H1 (cell line): ENCODE results near the gene COL4A1. TPM values are rescaled to one million over a fixed set of nuclear protein-coding genes. Genes with fewer than 3 reads are reported as not detected.

ENCODE experiments used
- CHD2 ChIP-seq: IDR thresholded peaks from 2 replicates; pipeline ENCODE4 v1.6.1; 2012; ENCODE audit warnings: low read length, improper control_type of control experiment
- FOSL1 ChIP-seq: IDR thresholded peaks from 2 replicates; pipeline ENCODE4 v1.6.1; 2011; ENCODE audit warnings: mild to moderate bottlenecking, low read depth, low read length, moderate library complexity; ENCODE audit not compliant: insufficient read depth
- GTF2F1 ChIP-seq: IDR thresholded peaks from 2 replicates; pipeline ENCODE4 v1.6.1; 2012; ENCODE audit warnings: low read depth, low read length, improper control_type of control experiment, borderline replicate concordance
- RBBP5 ChIP-seq: IDR thresholded peaks from 2 replicates; pipeline ENCODE4 v1.7.1; 2012; ENCODE audit warnings: low read depth, mild to moderate bottlenecking, inconsistent platforms, low read length, moderate library complexity, borderline replicate concordance
- RNF2 ChIP-seq: fragments of 200-900, 300-1000 bp; sonication (generic); IDR thresholded peaks from 2 replicates; pipeline ENCODE4 v1.7.1; 2016; ENCODE audit warnings: borderline replicate concordance, low read depth, mild to moderate bottlenecking, antibody characterized with exemption, low read length; ENCODE audit not compliant: poor library complexity, severe bottlenecking; ENCODE audit errors: missing control alignments
- TAF7 ChIP-seq: optimal IDR thresholded peaks from 2 replicates; pipeline ENCODE3; 2011; ENCODE audit warnings: low read depth, mild to moderate bottlenecking, inconsistent platforms, low read length, moderate library complexity, borderline replicate concordance
- polyA plus RNA-seq, 7 experiments: library from polyadenylated mRNA; depleted of rRNA in 3 of 7; stranded (reverse) in 5 of 7; unstranded in 2 of 7; fragments of >200 nt in 5 of 7; fragments of 200-250 nt in 2 of 7; gene quantifications; 1 replicate in 5 of 7; 2 replicates in 1 of 7; 4 replicates in 1 of 7; pipeline versions ENCODE4 v1.2.1 to v1.2.3, GENCODE V29; 2011 to 2013; ENCODE audit warnings: missing spikeins in 2 of 7, mixed read lengths in 2 of 7
- total RNA-seq: library from RNA; stranded (reverse); fragmentation: NEBNext Ultra II Directional; extraction: Animal tissue kit (Norgen Biotek cat#: 25700); gene quantifications from 2 replicates; pipeline ENCODE4 v1.2.1, GENCODE V29; 2021
- TF ChIP-seq, protein P1 (sequence below): fragments of 300-600 bp; sonication (generic); IDR thresholded peaks from 2 replicates; pipeline ENCODE4 v1.7.1; 2012; ENCODE audit warnings: low read length, moderate library complexity, mild to moderate bottlenecking, inconsistent platforms; ENCODE audit not compliant: insufficient replicate concordance

COL4A1 gene
- total and polyA plus RNA-seq, 2 of the 8 experiments (the other 6 are each of a cell fraction or from before 2014, with no cell fraction given): 30.7 to 82.0 TPM

DNA sequence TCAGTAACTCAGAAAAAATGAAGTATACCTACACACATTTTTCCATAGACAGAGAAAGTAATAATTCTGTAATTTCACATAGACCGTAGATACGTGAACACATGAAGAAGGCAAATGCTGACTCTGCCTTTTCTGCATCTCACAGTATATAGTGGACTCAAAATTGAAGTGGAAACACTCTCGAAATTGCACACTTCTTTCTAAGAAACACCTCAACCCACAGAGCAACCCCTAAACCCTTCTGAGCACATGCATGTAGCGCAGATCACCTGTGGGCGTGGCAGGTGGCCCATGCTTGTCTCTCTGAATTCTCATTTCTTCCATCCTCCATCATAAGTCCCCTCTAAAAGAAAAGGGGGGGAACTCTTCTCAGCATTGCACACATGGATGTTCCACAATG, 34.7 kb downstream of the COL4A1 start (continued):
- TF ChIP-seq, protein P1, sequence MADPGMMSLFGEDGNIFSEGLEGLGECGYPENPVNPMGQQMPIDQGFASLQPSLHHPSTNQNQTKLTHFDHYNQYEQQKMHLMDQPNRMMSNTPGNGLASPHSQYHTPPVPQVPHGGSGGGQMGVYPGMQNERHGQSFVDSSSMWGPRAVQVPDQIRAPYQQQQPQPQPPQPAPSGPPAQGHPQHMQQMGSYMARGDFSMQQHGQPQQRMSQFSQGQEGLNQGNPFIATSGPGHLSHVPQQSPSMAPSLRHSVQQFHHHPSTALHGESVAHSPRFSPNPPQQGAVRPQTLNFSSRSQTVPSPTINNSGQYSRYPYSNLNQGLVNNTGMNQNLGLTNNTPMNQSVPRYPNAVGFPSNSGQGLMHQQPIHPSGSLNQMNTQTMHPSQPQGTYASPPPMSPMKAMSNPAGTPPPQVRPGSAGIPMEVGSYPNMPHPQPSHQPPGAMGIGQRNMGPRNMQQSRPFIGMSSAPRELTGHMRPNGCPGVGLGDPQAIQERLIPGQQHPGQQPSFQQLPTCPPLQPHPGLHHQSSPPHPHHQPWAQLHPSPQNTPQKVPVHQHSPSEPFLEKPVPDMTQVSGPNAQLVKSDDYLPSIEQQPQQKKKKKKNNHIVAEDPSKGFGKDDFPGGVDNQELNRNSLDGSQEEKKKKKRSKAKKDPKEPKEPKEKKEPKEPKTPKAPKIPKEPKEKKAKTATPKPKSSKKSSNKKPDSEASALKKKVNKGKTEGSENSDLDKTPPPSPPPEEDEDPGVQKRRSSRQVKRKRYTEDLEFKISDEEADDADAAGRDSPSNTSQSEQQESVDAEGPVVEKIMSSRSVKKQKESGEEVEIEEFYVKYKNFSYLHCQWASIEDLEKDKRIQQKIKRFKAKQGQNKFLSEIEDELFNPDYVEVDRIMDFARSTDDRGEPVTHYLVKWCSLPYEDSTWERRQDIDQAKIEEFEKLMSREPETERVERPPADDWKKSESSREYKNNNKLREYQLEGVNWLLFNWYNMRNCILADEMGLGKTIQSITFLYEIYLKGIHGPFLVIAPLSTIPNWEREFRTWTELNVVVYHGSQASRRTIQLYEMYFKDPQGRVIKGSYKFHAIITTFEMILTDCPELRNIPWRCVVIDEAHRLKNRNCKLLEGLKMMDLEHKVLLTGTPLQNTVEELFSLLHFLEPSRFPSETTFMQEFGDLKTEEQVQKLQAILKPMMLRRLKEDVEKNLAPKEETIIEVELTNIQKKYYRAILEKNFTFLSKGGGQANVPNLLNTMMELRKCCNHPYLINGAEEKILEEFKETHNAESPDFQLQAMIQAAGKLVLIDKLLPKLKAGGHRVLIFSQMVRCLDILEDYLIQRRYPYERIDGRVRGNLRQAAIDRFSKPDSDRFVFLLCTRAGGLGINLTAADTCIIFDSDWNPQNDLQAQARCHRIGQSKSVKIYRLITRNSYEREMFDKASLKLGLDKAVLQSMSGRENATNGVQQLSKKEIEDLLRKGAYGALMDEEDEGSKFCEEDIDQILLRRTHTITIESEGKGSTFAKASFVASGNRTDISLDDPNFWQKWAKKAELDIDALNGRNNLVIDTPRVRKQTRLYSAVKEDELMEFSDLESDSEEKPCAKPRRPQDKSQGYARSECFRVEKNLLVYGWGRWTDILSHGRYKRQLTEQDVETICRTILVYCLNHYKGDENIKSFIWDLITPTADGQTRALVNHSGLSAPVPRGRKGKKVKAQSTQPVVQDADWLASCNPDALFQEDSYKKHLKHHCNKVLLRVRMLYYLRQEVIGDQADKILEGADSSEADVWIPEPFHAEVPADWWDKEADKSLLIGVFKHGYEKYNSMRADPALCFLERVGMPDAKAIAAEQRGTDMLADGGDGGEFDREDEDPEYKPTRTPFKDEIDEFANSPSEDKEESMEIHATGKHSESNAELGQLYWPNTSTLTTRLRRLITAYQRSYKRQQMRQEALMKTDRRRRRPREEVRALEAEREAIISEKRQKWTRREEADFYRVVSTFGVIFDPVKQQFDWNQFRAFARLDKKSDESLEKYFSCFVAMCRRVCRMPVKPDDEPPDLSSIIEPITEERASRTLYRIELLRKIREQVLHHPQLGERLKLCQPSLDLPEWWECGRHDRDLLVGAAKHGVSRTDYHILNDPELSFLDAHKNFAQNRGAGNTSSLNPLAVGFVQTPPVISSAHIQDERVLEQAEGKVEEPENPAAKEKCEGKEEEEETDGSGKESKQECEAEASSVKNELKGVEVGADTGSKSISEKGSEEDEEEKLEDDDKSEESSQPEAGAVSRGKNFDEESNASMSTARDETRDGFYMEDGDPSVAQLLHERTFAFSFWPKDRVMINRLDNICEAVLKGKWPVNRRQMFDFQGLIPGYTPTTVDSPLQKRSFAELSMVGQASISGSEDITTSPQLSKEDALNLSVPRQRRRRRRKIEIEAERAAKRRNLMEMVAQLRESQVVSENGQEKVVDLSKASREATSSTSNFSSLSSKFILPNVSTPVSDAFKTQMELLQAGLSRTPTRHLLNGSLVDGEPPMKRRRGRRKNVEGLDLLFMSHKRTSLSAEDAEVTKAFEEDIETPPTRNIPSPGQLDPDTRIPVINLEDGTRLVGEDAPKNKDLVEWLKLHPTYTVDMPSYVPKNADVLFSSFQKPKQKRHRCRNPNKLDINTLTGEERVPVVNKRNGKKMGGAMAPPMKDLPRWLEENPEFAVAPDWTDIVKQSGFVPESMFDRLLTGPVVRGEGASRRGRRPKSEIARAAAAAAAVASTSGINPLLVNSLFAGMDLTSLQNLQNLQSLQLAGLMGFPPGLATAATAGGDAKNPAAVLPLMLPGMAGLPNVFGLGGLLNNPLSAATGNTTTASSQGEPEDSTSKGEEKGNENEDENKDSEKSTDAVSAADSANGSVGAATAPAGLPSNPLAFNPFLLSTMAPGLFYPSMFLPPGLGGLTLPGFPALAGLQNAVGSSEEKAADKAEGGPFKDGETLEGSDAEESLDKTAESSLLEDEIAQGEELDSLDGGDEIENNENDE: no peak
- no peak for TF ChIP-seq GTF2F1
- TF ChIP-seq CHD2: no peak
- no peak for TF ChIP-seq RNF2
- no peak for TF ChIP-seq FOSL1
- TF ChIP-seq RBBP5: no peak
- no peak for TF ChIP-seq TAF7
